ENCODE measurements around the gene BMP6.

BMP6 gene

DNA sequence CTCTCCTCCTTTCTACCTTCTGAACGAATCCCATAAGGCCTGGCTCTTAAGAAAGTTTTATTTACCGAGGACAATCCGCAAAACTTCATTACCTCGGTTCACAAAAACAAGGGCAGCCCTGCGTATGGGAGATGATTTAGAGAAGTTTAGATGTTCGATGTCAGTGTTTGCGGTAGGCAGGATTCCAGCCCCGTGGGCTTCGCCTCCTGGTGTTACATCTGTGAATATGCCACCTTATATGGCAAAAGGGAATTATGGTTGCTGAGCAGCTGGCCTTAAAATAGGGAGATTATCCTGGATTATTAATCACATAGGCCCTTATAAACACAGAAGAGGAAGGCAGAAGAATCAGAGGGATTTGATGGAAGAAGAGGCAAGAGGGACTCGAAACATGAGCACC, 21.1 kb downstream of the BMP6 start:
- no peak for FAIRE-seq
- no peak for DNase-seq (ENCODE audit: low spot score)

DNA sequence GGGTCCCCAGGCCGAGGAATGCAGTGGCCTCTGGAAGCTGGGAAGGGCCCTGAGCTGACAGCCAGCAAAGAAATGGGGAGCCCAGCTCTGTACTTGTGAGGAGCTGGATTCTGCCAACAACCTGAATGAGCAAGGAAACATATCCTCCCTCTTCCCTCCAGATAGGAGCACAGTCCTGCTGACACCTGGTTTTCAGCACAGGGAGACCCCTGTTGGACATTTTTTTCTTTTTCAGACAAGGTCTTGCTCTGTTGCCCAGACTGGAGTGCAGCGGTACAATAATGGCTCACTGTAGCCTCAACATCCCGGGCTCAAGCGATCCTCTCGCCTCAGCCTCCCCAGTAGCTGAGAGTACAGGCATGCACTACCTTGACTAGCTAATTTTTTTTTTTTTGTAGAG, 21.5 kb downstream of the BMP6 start:
- FAIRE-seq (no peak), DNase-seq (ENCODE audit: low spot score) (no peak)

DNA sequence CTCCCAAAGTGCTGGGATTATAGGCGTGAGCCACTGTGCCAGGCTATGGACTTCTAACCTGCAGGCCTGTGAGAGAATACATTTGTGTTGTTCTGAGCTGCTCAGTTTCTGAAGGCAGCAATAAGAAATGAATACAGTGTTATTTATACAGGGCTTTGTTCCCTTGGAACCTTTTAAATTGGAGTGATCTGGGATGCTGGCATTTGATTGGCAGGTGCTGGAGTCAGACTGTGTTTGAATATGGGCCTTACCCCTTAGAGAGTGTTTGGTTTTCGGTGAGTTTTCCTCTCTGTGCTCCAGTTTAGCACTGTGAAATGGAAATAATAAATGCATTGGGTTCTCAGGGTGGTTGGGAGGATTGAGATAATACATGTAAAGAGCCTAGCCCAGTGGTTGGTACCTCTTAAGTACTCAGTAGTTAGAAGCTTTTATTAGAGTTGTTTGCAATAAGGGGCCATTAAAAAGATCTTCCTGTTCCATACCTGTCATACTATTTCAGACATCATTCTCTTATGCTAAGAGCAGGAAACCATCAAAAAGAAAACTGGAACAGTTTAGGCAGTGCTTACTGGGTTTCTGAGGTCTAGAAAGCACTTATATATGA, 22.1 kb downstream of the BMP6 start:
- no peak for FAIRE-seq

DNA sequence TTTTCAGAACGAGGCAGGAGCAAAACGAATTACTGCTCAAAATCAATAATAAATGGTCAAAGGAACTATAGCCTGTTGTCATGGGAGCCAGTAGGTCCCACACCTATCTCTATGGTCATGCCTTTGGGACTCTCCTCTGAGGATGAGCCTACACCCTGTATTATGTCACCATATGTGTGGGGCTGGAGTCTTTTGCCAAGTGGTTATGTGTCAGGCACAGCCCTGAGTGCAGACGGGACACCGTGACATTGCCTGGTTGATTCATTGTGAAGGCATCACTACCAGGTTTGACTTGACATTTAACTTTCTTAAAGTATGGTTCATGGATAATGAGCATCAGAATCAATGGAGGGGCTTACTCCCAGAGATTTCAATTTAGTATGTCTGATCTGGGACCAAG, 23.6 kb downstream of the BMP6 start:
- no peak for DNase-seq (ENCODE audit: low spot score)

More for the DNA sequence above, 22.1 kb downstream of the BMP6 start:
- DNase-seq (ENCODE audit: low spot score) = no peak

GRCh38 chr6:7750197-7750596, 24.3 kb downstream of the BMP6 start:
- no peak for FAIRE-seq

More for the DNA sequence above, 23.6 kb downstream of the BMP6 start:
- no peak for FAIRE-seq

GRCh38 chr6:7758456-7758855, 32.6 kb downstream of the BMP6 start:
- DNase-seq (ENCODE audit: low spot score) (peak; percentile 54), FAIRE-seq (no peak)

More at GRCh38 chr6:7750197-7750596, 24.3 kb downstream of the BMP6 start:
- DNase-seq (ENCODE audit: low spot score) = no peak

DNA sequence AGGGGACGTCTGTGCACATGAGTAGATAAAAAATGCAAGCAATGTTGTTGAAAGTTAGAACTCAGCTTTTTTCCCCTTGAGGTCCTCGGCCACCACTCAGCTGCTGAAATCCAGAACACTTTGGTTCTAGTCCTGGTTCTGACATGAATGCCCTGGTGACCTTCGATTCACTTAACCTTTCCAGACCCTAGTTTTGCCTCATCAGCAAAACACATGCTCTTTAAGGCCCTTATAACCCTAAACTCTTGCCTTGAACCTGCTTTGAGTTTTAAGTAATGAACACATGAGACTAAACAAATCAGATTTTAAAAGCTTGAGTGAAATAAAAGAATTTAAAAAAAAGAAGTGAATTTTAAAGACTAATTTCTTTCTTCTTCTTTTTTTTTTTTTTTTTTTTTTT, 33.4 kb downstream of the BMP6 start:
- FAIRE-seq (no peak), DNase-seq (ENCODE audit: low spot score) (no peak)

DNA sequence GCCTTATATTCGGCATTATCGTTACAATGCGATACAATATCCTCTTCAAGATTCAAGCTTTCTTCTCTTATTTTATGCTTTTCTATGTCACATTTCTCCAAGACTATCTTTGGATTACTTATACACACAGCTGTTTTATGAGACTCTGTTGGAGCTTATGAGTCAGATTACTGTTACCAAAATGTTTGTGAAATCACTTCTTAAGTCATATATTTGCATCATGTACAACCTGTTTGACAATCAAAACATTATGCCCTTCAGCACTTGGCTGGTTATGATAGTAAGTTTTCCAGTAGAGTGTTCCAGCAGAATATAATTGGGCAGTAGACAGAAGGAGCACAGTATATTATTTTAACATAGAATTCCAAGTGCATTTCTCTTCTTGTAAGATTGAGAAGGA, 35.2 kb downstream of the BMP6 start:
- DNase-seq (ENCODE audit: low spot score) (no peak), FAIRE-seq (no peak)

GRCh38 chr6:7762760-7763159, 36.9 kb downstream of the BMP6 start:
- no peak for FAIRE-seq
- DNase-seq (ENCODE audit: low spot score) = no peak

- DNase-seq (ENCODE audit: low spot score) (no peak), FAIRE-seq (no peak)
Observed at GRCh38 chr6:7763881-7764280, 38.0 kb downstream of the BMP6 start.

DNA sequence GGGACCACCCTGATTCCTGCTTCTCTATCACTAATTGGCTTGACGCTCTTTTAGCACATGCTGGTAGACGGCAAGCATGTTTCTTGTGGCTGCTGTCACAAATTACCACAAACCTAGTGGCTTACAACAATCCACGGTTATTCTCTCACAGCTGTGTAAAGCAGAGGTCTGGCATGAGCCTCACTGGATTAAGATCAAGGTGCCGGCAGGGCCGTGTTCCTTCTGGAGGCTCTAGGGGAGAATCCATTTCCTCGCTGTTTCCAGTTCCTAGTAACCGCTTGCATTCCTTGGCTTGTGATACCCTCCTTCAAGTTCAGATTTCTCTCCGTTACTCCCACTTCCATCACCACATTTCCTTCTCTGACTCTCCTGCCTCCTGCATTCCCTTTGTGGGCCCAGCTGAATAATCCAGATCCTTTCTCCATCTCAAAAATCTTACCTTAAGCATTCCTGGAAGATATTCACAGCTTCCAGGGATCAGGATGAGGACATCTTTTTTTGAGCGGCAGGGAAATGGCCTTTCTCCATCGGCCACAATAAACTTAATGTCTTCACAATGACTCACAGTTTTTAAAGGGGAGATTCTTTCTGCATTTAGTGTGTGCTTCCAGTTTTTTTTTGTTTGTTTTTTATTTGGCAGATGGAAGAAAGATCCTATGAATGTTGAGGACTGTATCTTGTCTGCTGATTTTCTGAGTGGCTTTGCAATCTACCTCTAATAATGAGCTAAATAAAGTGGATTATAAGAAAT, 39.9 kb downstream of the BMP6 start:
- FAIRE-seq (no peak), DNase-seq (ENCODE audit: low spot score) (no peak)

DNA sequence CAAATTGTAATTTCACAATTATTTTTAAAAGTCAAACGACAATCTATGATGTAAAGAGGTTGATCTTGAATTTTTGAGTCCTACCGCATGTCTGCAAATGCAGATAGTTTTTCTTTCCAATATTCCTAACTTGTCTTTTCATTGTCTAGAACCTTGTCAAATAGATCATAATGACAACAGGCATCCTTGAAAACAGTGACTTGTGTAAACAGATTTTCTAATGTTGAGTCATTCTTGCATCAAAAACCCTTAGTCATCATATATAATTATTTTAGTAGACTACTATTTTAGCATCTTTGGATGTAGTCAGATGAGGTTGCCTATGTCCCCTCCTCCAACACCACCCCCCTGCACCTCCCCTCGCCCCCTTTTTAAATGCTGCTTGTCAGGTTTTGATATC, 43.8 kb downstream of the BMP6 start:
- FAIRE-seq (no peak), DNase-seq (ENCODE audit: low spot score) (no peak)

GRCh38 chr6:7770111-7770510, 44.2 kb downstream of the BMP6 start:
- DNase-seq (ENCODE audit: low spot score) = no peak
- no peak for FAIRE-seq

GRCh38 chr6:7770601-7771000, 44.7 kb downstream of the BMP6 start:
- no peak for FAIRE-seq
- DNase-seq (ENCODE audit: low spot score) = no peak

- DNase-seq (ENCODE audit: low spot score) = no peak
- no peak for FAIRE-seq
Observed at GRCh38 chr6:7773322-7773721, 47.4 kb downstream of the BMP6 start.

GRCh38 chr6:7773914-7774313, 48.0 kb downstream of the BMP6 start:
- FAIRE-seq (no peak), DNase-seq (ENCODE audit: low spot score) (no peak)

- FAIRE-seq (no peak), DNase-seq (ENCODE audit: low spot score) (no peak)
Observed at GRCh38 chr6:7776509-7776908, 50.6 kb downstream of the BMP6 start.

DNA sequence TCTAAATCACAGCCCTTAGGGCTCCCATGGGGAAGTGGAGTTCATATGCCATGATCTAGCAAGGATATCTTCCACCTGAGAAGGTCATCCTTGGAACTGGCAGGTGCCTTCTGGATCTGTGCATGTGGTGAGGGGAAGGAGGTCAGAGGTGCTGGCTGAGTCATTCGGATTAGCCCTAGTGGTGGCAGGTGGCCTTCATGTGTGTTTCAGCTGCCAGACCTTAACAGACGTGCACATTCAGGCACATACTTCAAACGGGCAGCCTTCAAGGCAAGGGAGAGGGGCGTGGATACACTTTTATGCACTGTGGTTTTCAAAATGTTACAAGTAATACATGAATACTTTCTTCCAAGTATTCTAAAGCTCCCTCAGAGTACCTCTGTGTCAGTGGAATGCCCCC, 51.2 kb downstream of the BMP6 start:
- DNase-seq (ENCODE audit: low spot score) = no peak
- FAIRE-seq = no peak

GRCh38 chr6:7781240-7781639, 55.3 kb downstream of the BMP6 start:
- DNase-seq (ENCODE audit: low spot score) = no peak
- no peak for FAIRE-seq

GRCh38 chr6:7784248-7784647, 58.3 kb downstream of the BMP6 start:
- DNase-seq (ENCODE audit: low spot score) (no peak), FAIRE-seq (no peak)

GRCh38 chr6:7784706-7785105, 58.8 kb downstream of the BMP6 start:
- FAIRE-seq (no peak), DNase-seq (ENCODE audit: low spot score) (no peak)

GRCh38 chr6:7785243-7786035, 59.5 kb downstream of the BMP6 start:
- FAIRE-seq (no peak), DNase-seq (ENCODE audit: low spot score) (no peak)
